K562 (cell line): ENCODE data around the gene CPA2. TPM values are rescaled to one million over a fixed set of nuclear protein-coding genes. Genes with fewer than 3 reads are reported as not detected.

Experiments
- ATAC-seq: fragments of 200-7000 bp; cut with Tn5 transposase; 3 replicates; pipeline ENCODE4 v1.9.1; 2020; ENCODE audit warnings: moderate library complexity
- BruUV-seq: library from RNA; stranded (reverse); fragments of 400-500 nt; replicated peaks from 2 replicates; lab custom pipeline; 2021; lab: Mats Ljungman, UMichigan
- CTCF ChIA-PET: fragments of 300-600 bp; formaldehyde crosslinking; extraction: SDS; loops from one replicate; lab custom pipeline; 2021; ENCODE audit warnings: low intra/inter-chr PET ratio; lab: Yijun Ruan, JAX
- POLR2A ChIA-PET: fragments of 300-600, 350-650 bp; sonication (Branson Sonifier 250); formaldehyde crosslinking; extraction: SDS; loops from one replicate; lab custom pipeline; 2021; ENCODE audit warnings: antibody characterized with exemption, inconsistent platforms; lab: Yijun Ruan, JAX
- DNase-seq, 4 experiments: peaks; one replicate each; pipeline versions ENCODE4 v3.0.0 to v3.0.0-alpha.2; 2011 to 2018; ENCODE audit warnings: low spot score in 3 of 4, mixed read lengths in 3 of 4; ENCODE audit errors: extremely low read depth in 1 of 4
- FAIRE-seq: peaks from 2 replicates; lab custom pipeline; 2011; peaks lifted over from hg19 to GRCh38; lab: Jason Lieb, UNC
- H2AFZ ChIP-seq: 2 replicates; pipeline ENCODE4 v1.6.0; 2011; ENCODE audit warnings: low read depth, low read length, control low read depth, inconsistent platforms
- H3K27ac ChIP-seq: fragments of 200-600 bp; 3 replicates; pipeline ENCODE4 v1.8.0; 2011; ENCODE audit warnings: low read depth, mild to moderate bottlenecking, control low read depth, inconsistent platforms, low read length, moderate library complexity, mixed read lengths; ENCODE audit errors: extremely low read depth
- H3K27me3 ChIP-seq, 2 experiments: fragments of 300-600 bp in 1 of 2; 2 replicates in 1 of 2; 3 replicates in 1 of 2; pipeline versions ENCODE4 v1.6.0 to v1.8.0; 2011; ENCODE audit warnings: inconsistent platforms in 2 of 2, low read length in 2 of 2, mild to moderate bottlenecking in 1 of 2, mixed read lengths in 1 of 2, moderate library complexity in 1 of 2; ENCODE audit not compliant: control insufficient read depth in 2 of 2, insufficient read depth in 2 of 2
- H3K36me3 ChIP-seq: fragments of 300-600 bp; 3 replicates; pipeline ENCODE4 v1.8.0; 2011; ENCODE audit warnings: mild to moderate bottlenecking, low read length, inconsistent platforms; ENCODE audit not compliant: control insufficient read depth, insufficient read depth
- H3K4me1 ChIP-seq, 2 experiments: fragments of 200-600 bp in 1 of 2; replicated peaks in 1 of 2; 2 replicates in 1 of 2; 3 replicates in 1 of 2; pipeline versions ENCODE4 v1.5.1 to v1.8.0; 2011; ENCODE audit warnings: inconsistent platforms in 2 of 2, low read length in 2 of 2, mild to moderate bottlenecking in 1 of 2, mixed read lengths in 1 of 2, moderate library complexity in 1 of 2; ENCODE audit not compliant: control insufficient read depth in 2 of 2, insufficient read depth in 2 of 2
- H3K4me2 ChIP-seq: 2 replicates; pipeline ENCODE4 v1.6.1; 2011; ENCODE audit warnings: low read length, control low read depth, inconsistent platforms, mixed read lengths; ENCODE audit not compliant: insufficient read depth
- H3K4me3 ChIP-seq: fragments of 200-600 bp; sonication (generic), shearing (Covaris generic); 2 replicates; pipeline ENCODE4 v1.5.1; 2016; ENCODE audit warnings: control low read depth, inconsistent platforms
- H3K79me2 ChIP-seq: fragments of 200-600 bp; 3 replicates; pipeline ENCODE4 v1.8.0; 2011; ENCODE audit warnings: low read length, inconsistent platforms; ENCODE audit not compliant: control insufficient read depth, insufficient read depth
- H3K9ac ChIP-seq, 2 experiments: 2 replicates each; pipeline versions ENCODE4 v1.6.0 to v1.6.1; 2011; ENCODE audit warnings: low read depth in 2 of 2, low read length in 2 of 2, control low read depth in 1 of 2, inconsistent platforms in 1 of 2, mild to moderate bottlenecking in 1 of 2, mixed read lengths in 1 of 2; ENCODE audit not compliant: insufficient read depth in 1 of 2
- H3K9me1 ChIP-seq: one replicate; pipeline ENCODE4 v1.6.0; 2011; ENCODE audit warnings: inconsistent platforms, mild to moderate bottlenecking, low read length, moderate library complexity; ENCODE audit not compliant: control insufficient read depth, insufficient read depth
- H3K9me3 ChIP-seq: replicated peaks from 2 replicates; pipeline ENCODE4 v1.5.1; 2011; ENCODE audit warnings: low read depth, low read length, inconsistent platforms; ENCODE audit not compliant: control insufficient read depth, insufficient read depth
- H4K20me1 ChIP-seq: replicated peaks from 2 replicates; pipeline ENCODE4 v1.6.1; 2011; ENCODE audit warnings: low read length, inconsistent platforms, mixed read lengths; ENCODE audit not compliant: control insufficient read depth, insufficient read depth
- ARID4B ChIP-seq: sonication (generic); formaldehyde crosslinking; IDR thresholded peaks from 2 replicates; pipeline ENCODE4 v1.8.0; 2022; ENCODE audit warnings: mild to moderate bottlenecking, missing genetic modification reagents
- ATF2 ChIP-seq: sonication (generic); formaldehyde crosslinking; IDR thresholded peaks from 2 replicates; pipeline ENCODE4 v1.8.1; 2022; ENCODE audit warnings: missing genetic modification reagents
- ESRRA ChIP-seq: fragments of 450-650 bp; IDR thresholded peaks from 2 replicates; pipeline ENCODE4 v1.6.1; 2014; ENCODE audit warnings: low read depth, mild to moderate bottlenecking, moderate library complexity, borderline replicate concordance
- ETS1 ChIP-seq: conservative IDR thresholded peaks from 2 replicates; pipeline ENCODE4 v1.6.1; 2011; ENCODE audit warnings: low read depth, mild to moderate bottlenecking, low read length; ENCODE audit not compliant: control insufficient read depth
- FOXJ2 ChIP-seq: fragments of 200-800 bp; sonication (Bioruptor generic); IDR thresholded peaks from 2 replicates; pipeline ENCODE4 v1.6.1; 2016; ENCODE audit warnings: missing genetic modification characterization, missing compliant biosample characterization
- RFX1 ChIP-seq: fragments of 450-650 bp; IDR thresholded peaks from 2 replicates; pipeline ENCODE4 v1.6.1; 2016; ENCODE audit warnings: mild to moderate bottlenecking, moderate library complexity
- SNRNP70 ChIP-seq: fragments of 200-400 bp; formaldehyde crosslinking; optimal IDR thresholded peaks from 2 replicates; pipeline ENCODE3; 2017; ENCODE audit warnings: low read depth, low read length
- USF1 ChIP-seq: sonication (generic); formaldehyde crosslinking; IDR thresholded peaks from 2 replicates; pipeline ENCODE4 v1.9.0; 2022; ENCODE audit warnings: mild to moderate bottlenecking, missing genetic modification reagents
- ZNF76 ChIP-seq: fragments of 250-450 bp; sonication (Bioruptor Pico); IDR thresholded peaks from 2 replicates; pipeline ENCODE4 v1.4.0; 2020; ENCODE audit warnings: mild to moderate bottlenecking, moderate library complexity, borderline replicate concordance
- whole genome bisulfite sequencing: fragments of 100-300 bp; shearing (Covaris generic); methylation state at CpG from one replicate; pipeline ENCODE4 v1.1.6; 2016; ENCODE audit warnings: low coverage, mixed read lengths; ENCODE audit not compliant: insufficient coverage; ENCODE audit errors: missing lambda C conversion rate; 5-methylcytosine and 5-hydroxymethylcytosine counted together
- in situ Hi-C: fragments of 300-500 bp; cut with MboI; formaldehyde crosslinking; loops from 4 replicates; pipeline ENCODE4 v1.15.0; 2018; ENCODE audit warnings: inconsistent platforms, mixed read lengths
- intact Hi-C: fragments of 100-400 bp; cut with micrococcal nuclease; formaldehyde crosslinking; loops from 2 replicates; pipeline ENCODE4 v1.14.2; 2022
- polyA plus RNA-seq, 8 experiments: library from polyadenylated mRNA; depleted of rRNA in 4 of 8; stranded (reverse) in 5 of 8; unstranded in 3 of 8; fragments of >200 nt; fragmentation: Nextera tagmentation in 2 of 8; fragmentation: Illumina TruSeq in 1 of 8; extraction: Ambion mirVana in 2 of 8; extraction: Trizol in 1 of 8; gene quantifications; 2 replicates each; pipeline versions ENCODE4 v1.2.1 to v1.2.3, GENCODE V29; 2011 to 2014; ENCODE audit warnings: inconsistent platforms in 1 of 8, missing spikeins in 1 of 8
- total RNA-seq, 7 experiments: library from RNA; depleted of rRNA in 6 of 7; stranded (reverse); fragments of >200 nt in 6 of 7; fragmentation: Illumina TruSeq in 2 of 7; extraction: Trizol in 2 of 7; gene quantifications; 2 replicates each; pipeline versions ENCODE4 v1.2.1 to v1.2.3, GENCODE V29; 2011 to 2021; ENCODE audit warnings: low replicate concordance in 1 of 7

Gene CPA2
- total and polyA plus RNA-seq, 9 of the 15 experiments (the other 6 are each of a cell fraction or from before 2014, with no cell fraction given): 0.04 to 0.84 (median 0.09) TPM; not detected in 4

- no peak for TF ChIP-seq FOXJ2 (tag)
- TF ChIP-seq ESRRA: no peak
Observed at GRCh38 chr7:130296221-130296951, 29.7 kb downstream of the CPA2 start (continued).

- intact Hi-C loops (no loop called here), in situ Hi-C loops (no loop called here)
- DNase-seq (no peak), FAIRE-seq (no peak), ATAC-seq (peak; percentile 11; the same call in 1 of the 3 replicates)
- 5% methylated on average over 20 of the region's 20 CpGs for WGBS
- Histone ChIP-seq H3K79me2 (no peaks in the 10 kb centered on the region), H3K9ac (peak overlapping the region in 1 of 2 experiments; percentile 8; a peak in 1 of 4 replicates), H2AFZ (no peak overlapping the region), H3K9me1 (no peaks in the 10 kb centered on the region), H3K9me3 (no peaks in the 10 kb centered on the region), H4K20me1 (no peaks in the 10 kb centered on the region), H3K4me2 (no peak overlapping the region), H3K4me3 (no peak overlapping the region), H3K27me3 (peaks cover 73 to 87% of the 10 kb centered on the region in 2 experiments), H3K4me1 (no peaks in the 10 kb centered on the region), H3K36me3 (no peaks in the 10 kb centered on the region), H3K27ac (no peak overlapping the region)
- ChIA-PET POLR2A (interaction anchor here (0.7 to 1.3 kb wide), 3 partner anchors 13 to 893 kb away, joined by 3 read pairs; no protein-coding TSS in a partner anchor), CTCF (no interaction called here)
- BruUV-seq: no TSS peak
- TF ChIP-seq SNRNP70 (no peak), ARID4B (CRISPR knock-in tag) (0 out of 2 replicates have a peak, but pooled peaks have one; percentile 36), ETS1 (no peak), ATF2 (CRISPR knock-in tag) (no peak), USF1 (0 out of 2 replicates have a peak, but pooled peaks have one; percentile 15), RFX1 (peak; percentile 56; the same call in 1 of the 2 replicates), ZNF76 (CRISPR knock-in tag) (no peak)
Observed at GRCh38 chr7:130297628-130298543, 31.2 kb downstream of the CPA2 start.
